KOPT-K1 (cell line): Measurements from ENCODE around the gene XPO1.

Experiments
- H3K27ac ChIP-seq: fragments of 200-600 bp; sonication (generic); 2 replicates; pipeline ENCODE4 v1.5.1; 2016; ENCODE audit warnings: antibody characterized with exemption, mild to moderate bottlenecking, low read depth, low read length; ENCODE audit not compliant: poor library complexity, severe bottlenecking
- H3K36me3 ChIP-seq: fragments of 200-600 bp; sonication (generic); 2 replicates; pipeline ENCODE4 v1.5.1; 2017; ENCODE audit warnings: antibody characterized with exemption, mild to moderate bottlenecking, low read length, moderate library complexity; ENCODE audit not compliant: insufficient read depth
- H3K9me3 ChIP-seq: fragments of 200-600 bp; sonication (generic); 2 replicates; pipeline ENCODE4 v1.5.1; 2017; ENCODE audit warnings: antibody characterized with exemption, low read length, mild to moderate bottlenecking; ENCODE audit not compliant: insufficient read depth, poor library complexity, severe bottlenecking

XPO1 gene

DNA sequence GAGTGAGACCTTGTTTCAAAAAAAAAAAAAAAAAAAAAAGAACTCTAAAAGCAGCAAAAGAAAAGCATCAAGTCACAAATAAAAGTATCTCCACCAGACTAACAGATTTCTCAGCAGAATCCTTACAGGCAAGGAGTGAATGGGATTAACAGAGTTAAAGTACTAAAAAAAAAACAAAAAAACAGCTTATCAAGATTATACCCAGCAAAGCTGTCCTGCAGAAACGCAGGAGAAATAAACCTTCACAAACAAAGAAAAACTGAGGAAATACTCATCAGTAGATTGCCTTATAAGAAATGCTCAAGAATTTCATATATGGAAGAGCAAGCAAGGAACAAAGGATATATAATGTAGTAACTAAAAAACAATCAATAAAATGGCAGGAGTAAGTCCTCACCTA is 102.9 kb downstream of the XPO1 start:
- Histone ChIP-seq H3K27ac (no peak overlapping the region), H3K9me3 (peaks cover 40% of the 10 kb centered on the region), H3K36me3 (0 out of 2 replicates have a peak, but pooled peaks cover 5% of the 10 kb centered on the region)

GRCh38 chr2:61434314-61434713 is 103.8 kb downstream of the XPO1 start:
- peaks cover 39% of the 10 kb centered on the region for H3K9me3 ChIP-seq
- H3K27ac ChIP-seq, result no peak overlapping the region
- H3K36me3 ChIP-seq, result 0 out of 2 replicates have a peak, but pooled peaks cover 5% of the 10 kb centered on the region

DNA sequence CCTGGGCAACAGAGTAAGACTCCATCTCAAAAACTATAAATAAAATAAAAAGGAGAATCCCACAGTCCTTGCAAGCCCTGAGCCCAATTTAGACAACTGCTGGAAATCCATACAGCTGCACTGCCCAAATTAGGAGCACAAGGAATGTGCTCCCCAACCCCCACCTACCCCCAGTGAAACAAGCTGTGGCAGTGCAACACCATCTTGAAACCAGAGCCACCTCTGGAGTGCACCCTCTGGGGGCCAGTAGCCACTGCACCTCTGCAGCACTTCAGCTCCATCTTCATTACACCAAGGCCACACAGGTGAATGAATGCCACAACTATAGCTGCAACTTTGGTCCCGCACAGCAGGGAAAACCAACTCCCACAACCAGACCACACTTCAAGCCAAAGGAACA is 104.5 kb downstream of the XPO1 start:
- no peaks in the 10 kb centered on the region for H3K36me3 ChIP-seq
- no peak overlapping the region for H3K27ac ChIP-seq
- H3K9me3 ChIP-seq, result peaks cover 33% of the 10 kb centered on the region

DNA sequence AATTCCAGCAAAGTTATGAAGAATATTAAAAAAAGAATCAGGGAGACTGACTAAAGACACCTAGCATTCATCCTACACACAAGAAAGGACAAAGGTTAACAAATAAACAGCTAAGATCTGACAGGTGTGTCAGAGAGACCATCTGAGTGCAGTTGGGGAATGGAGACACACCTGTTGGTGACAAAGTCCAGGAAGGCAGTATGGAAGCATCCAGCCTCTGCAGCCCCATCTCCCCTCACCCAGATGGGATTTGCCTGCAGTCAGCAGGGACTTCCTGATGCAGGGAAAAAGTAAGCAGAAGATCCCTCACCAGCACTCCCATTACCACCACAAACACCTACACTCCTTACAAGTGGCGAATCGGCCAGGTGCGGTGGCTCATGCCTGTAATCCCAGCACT is 105.2 kb downstream of the XPO1 start:
- no peaks in the 10 kb centered on the region for H3K36me3 ChIP-seq
- H3K27ac ChIP-seq, result no peak overlapping the region
- peaks cover 30% of the 10 kb centered on the region for H3K9me3 ChIP-seq

DNA sequence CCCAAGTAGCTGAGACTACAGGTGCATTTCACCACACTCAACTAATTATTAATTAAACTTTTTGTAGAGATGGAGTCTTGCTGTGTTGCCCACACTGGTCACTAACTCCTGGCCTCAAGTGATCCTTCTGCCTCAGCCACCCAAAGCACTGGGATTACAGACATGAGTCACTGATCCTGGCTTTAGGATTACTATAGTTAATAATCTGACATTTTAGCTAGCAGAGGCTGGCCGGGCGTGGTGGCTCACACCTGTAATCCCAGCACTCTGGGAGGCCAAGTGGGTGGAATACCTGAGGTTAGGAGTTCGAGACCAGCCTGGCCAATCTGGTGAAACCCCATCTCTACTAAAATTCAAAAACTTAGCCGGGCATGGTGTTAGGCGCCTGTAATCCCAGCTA is 106.8 kb downstream of the XPO1 start:
- H3K27ac ChIP-seq, result no peak overlapping the region
- no peaks in the 10 kb centered on the region for H3K36me3 ChIP-seq
- H3K9me3 ChIP-seq, result peaks cover 15% of the 10 kb centered on the region
